Left cardiac atrium (tissue), 4 donors: ENCODE data around the gene NFKB2. TPM values are rescaled to one million over a fixed set of nuclear protein-coding genes. Genes with fewer than 3 reads are reported as not detected.

Experiments used
- ATAC-seq, 2 donors: fragments of 200-7000 bp; cut with Tn5 transposase; one replicate each; pipeline ENCODE4 v1.9.1; 2020; ENCODE audit warnings: mild to moderate bottlenecking in 2 of 2, moderate library complexity in 2 of 2
- DNase-seq: peaks from one replicate; pipeline ENCODE4 v3.0.0-alpha.2; 2020
- intact Hi-C, 2 donors: fragments of 100-400 bp; cut with DNase I; formaldehyde crosslinking; loops; one replicate each; pipeline versions ENCODE4 v1.14.1 to v1.15.1; 2022 to 2023
- total RNA-seq, 2 donors: library from RNA; stranded (reverse); fragmentation: NEBNext Ultra II Directional; extraction: Animal tissue kit (Norgen Biotek cat#: 25700); gene quantifications; one replicate each; pipeline ENCODE4 v1.2.1, GENCODE V29; 2021
- donor health status: DM: no; HTN: yes; CAD: no.
- donor health status: DM: no; HTN: yes; CAD: no; lungs with severe emphysema.
- donor health status: DM: yes; HTN: yes; CAD: no.
- donor health status: Dilated cardiomyopathy.

NFKB2 gene
- total RNA-seq, 2 donors from 2014 or later, result 16.1 to 24.9 TPM

DNA sequence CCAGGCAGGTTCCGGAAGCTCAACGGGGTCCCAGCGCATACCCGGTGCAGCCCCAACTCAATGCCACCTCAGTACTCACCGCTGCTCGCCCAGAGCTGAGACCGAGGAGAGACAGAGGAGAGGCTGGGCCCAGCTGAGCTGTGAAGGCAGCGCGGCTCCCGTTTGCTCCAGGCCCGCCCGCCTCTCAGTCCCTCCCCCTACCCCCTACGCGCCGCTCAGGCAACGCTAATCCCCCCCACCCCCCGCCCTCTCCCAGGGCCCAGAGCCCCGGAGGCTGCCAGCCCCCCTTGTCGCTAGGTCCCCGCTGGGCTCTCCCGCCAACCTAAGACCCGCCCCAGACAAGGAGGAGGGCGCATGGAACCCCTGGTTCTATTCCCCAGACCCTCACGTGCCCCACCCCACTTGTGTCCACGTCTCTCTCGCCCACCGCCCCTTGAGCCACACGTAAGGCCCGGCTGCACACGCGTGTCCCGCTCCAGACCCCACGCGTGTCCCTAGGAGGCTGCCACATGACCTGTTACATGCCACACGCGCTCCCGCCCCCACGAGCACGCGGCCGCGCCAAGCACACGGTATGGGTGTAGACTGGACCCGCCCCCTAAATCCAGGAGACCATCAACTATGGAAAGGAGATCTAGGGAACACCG lies 23.2 kb downstream of the NFKB2 start, which contains the start of gene PSD:
PSD (minus strand) TSS at position 164 of the 647 bp plus-strand sequence. CDS start 1,747 bp downstream, outside the sequence.
- ATAC-seq, result no peak
- intact Hi-C loops, result no loop called here
- no peak for DNase-seq

DNA sequence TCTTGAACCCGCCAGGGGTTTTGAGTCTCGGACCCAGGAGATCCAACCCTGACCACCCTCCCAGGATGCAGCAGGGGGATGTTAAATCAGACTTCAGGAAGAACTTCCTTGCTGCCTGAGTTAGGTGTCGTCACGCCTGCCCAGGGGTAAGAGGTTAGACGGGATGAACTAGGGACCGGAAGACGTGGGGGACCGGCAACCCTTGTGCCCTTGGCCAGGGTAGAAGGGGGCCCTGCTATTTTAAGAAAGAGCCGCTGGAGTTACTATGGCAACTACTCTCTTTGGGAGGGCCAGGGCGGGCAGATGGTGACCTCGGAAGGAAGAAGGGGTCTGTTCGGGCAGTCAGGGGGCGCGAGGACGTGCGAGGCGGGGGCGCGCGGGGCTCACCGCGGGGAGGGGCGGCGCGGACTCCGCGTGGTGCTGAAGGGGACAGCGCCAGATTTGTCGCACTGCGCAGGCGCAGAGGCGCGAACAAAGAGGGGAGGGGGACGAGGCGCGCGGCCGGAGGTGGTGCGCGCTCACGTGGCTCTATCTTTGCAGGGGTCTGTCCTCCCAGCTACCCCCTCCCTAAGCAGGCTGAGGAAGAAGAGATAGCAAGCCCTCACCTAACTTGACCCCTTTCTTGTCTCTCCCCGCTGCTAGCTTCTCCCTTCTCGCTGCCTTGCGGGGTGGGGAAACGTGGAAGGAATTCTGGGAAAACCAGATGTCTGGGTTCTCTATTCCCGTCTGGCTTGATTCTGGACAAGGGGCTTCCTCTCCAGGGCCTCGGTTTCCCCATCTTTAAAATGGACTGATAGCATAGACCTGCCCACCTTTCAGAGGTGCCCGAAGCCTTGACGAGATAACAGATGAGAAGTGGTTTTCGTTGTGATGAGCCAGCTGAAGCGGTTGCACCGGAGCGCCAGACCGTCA lies 24.0 kb downstream of the NFKB2 start:
- DNase-seq (peak; percentile 58), ATAC-seq (peak; percentile 7 to 8)
- intact Hi-C loops, result no loop called here

DNA sequence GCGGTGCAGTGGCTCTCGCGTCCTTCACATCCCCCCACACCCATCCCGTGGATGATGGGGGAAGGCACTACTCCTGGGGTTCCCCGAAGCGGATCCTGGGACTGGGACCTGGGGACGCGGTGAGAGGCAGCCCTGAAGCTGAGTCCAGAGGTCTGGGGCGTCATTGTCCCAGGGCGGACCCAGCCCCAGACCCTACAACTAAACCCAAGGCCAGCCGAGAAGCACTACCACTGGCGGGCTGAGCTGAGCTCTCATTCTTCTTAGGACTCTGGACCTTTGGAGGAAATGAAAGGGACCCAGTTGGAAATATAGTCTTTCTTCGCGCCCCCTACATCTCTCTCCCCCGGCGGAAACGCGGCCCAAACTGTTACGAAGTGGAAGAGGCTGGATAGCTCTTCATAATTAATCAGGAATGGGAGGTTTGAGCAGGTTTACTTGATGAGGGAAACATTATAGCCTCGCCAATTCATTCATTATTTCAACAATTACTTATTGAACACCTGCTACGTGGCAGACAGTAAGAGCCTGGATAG lies 24.7 kb downstream of the NFKB2 start:
- intact Hi-C loops, result no loop called here
- DNase-seq (no peak), ATAC-seq (no peak)

- intact Hi-C loops, result no loop called here
- ATAC-seq (peak; percentile 88), DNase-seq (peak; percentile 98)
Measured at GRCh38 chr10:102420714-102421506, 25.4 kb downstream of the NFKB2 start, which contains the start of gene FBXL15. Gene FBXL15, plus strand, starts transcription at chr10:102420836. Its CDS starts 294 bp downstream, at chr10:102421130.

- ATAC-seq (no peak), DNase-seq (no peak)
- intact Hi-C loops, result no loop called here
Measured at GRCh38 chr10:102421507-102421756, 25.9 kb downstream of the NFKB2 start.

DNA sequence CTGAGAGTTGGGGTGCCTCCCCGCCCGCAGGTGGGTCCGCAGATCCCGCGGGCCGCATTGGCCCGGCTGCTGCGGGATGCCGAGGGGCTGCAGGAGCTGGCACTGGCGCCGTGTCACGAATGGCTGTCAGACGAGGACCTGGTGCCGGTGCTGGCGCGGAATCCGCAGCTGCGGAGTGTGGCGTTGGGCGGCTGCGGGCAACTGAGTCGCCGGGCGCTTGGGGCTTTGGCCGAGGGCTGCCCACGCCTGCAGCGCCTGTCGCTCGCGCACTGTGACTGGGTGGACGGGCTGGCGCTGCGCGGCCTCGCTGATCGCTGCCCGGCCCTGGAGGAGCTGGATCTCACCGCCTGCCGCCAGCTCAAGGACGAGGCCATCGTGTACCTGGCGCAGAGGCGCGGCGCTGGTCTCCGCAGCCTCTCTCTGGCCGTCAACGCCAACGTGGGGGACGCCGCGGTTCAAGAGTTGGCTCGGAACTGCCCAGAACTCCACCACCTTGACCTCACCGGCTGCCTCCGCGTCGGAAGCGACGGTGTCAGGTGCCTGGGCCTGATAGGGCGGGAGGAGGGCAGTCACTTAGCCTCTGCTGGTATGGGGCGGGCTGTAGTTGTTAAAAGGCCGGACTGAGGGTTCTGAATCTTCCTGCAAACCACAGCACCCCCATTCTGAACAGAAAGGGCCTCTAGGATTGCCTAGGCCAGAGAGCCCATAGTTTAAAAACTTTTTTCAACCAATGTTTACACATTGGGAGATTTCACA lies 26.4 kb downstream of the NFKB2 start:
- intact Hi-C loops, result no loop called here
- DNase-seq (no peak), ATAC-seq (peak; percentile 22 to 29)

DNA sequence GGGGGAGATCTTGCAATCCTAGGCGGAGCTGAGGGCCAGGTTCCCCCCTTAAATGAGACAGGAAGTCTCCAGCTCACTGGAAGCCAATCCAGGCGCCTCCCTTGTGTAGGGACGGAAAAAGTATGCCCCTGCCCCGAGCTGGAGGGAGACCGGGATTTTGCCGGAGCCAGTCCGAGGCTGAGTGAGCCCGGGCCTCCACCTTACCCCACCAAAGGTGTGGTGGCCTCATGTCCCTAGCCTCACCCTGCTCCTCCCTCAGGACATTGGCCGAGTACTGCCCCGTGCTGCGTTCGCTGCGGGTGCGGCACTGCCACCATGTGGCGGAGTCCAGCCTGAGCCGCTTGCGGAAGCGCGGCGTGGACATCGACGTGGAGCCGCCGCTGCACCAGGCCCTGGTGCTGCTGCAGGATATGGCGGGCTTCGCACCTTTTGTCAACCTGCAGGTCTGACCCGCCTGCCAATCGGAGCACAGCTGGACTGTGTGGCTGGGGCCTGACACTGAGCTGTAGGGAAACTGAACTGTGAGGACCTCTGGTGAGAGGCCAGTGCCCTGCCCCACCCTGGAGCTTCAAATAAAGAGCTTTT lies 27.1 kb downstream of the NFKB2 start:
- intact Hi-C loops, result no loop called here
- DNase-seq (peak; percentile 86), ATAC-seq (peak; percentile 55 to 59)

DNA sequence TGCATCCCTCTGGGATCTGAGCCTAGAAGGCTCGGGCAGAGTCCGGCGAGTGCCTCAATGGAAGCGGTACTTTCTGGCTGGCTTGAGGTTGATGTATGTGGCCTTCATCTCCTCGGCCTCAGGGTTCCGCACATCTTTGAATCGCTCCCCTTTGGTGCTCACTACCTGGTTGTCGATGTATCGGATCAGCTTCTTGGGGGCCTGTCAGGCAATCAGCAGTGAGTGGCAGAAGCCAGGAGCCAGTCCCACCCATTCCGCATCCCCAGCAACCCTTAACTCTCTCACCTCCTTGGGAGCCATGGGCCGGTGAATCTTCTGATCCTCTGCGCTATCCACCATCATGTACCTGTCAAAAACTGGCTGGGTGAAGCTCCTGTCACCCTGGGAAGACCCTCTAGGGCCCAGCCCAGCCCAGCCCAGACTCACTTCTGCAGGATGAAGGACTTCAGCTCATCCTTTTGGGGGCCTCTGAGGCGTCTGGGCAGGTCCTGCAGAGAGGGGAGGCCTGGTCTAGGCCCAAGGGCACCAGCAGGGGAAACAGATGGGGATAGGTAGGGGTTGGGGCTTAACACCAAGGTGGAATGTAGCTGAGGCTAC lies 28.0 kb downstream of the NFKB2 start:
- intact Hi-C loops, result no loop called here
- no peak for ATAC-seq
- DNase-seq, result no peak

- DNase-seq (no peak), ATAC-seq (no peak)
- intact Hi-C loops, result no loop called here
Measured at GRCh38 chr10:102424145-102424544, 28.6 kb downstream of the NFKB2 start.

DNA sequence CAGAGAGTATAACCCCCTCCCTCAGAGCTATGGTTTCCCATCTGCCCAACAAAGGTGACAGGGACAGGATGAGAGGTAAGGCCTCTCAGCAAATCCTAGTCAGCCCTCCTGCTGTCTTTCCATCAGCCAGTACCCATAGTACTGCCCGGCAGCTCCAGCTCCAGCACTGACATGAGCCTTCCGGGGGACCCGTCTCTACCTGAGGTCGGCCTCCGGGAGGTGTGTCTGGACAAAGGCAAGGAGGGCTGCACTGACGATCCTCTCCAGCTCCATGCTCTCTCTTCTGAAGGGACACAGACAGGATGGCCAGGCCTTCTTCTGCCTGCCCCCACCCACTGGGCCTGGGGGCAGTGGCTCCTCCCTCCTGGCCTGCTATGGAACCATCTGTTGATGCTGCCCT lies 29.4 kb downstream of the NFKB2 start:
- intact Hi-C loops, result no loop called here
- DNase-seq (no peak), ATAC-seq (no peak)

- ATAC-seq, result no peak
- intact Hi-C loops, result no loop called here
- no peak for DNase-seq
Measured at GRCh38 chr10:102425444-102425843, 29.9 kb downstream of the NFKB2 start.

DNA sequence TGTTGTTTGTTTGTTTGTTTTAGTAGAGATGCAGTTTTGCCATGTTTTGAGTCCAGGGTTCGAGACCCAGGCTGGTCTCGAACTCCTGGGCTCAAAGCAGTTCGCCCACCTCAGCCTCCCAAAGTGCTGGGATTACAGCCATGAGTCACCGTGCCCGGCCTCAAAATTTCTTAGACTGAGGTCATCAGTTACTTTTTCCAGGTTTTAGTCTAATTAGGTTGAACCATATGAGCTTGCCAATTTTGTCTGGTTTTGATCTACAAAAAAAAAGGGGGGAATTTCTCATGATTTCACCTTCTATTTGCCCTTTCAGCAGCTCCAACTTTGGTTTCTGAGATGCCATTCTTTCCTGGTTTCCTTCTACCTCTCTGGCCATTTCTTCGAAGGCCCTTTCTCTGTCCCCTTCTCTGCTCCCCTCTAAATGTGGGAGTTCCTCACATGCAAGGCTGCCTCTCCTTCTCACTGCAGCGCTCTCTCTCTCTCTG lies 31.3 kb downstream of the NFKB2 start:
- ATAC-seq, result no peak
- DNase-seq, result no peak
- intact Hi-C loops, result no loop called here

DNA sequence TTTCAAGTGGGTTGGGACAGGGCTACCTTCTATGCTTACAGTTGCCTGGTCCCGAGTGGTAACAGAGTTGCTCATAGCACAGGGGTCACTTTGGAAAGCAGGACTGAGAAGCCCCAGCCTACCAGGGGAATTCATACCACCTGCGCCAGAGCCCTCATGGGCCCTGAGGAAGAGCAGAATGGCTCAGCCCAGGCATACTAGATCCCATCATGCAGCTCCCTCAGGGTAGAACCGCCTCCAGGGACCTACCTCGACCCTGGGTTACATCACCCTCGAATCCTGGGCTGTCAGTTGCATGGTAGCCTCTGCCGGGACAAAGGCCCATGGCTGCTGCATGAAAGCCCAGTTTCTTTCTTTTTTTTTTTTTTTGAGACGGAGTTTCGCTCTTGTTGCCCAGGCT lies 34.0 kb downstream of the NFKB2 start:
- intact Hi-C loops, result no loop called here
- ATAC-seq, result no peak
- no peak for DNase-seq

DNA sequence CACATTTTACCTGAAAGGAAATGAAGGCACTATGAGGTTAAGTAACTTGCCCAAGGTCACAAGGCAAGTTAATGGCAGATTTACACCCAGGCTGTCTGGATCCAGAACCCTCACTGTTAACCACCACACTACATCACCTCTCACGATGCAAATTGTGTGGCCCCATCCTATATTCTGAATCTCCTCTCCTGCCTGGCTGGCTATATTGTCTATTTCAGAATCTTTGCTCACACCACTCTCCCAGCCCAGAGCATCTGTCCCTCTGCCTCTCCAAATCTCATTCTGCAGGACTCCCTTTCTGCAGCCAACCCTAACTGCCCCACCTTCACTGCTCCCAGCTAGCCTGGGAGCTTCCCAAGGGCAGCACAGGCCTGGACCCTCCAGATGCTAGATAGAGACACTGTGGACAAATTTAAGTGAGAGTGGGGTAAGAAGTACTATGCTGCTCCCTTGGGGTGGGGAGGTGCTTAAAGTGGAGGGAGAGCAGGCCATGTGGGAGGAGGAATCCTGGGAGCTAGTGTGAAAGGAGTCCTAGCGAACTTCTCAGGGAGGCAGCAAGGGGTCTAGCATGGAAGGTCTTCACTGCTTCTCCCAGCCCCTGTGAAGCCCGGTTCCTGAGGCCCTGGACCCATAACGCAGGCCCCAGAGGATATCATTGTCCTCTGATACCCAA lies 36.1 kb downstream of the NFKB2 start:
- ATAC-seq (peak; percentile 3 to 23), DNase-seq (no peak)
- intact Hi-C loops, result no loop called here

- intact Hi-C loops, result no loop called here
- peak; percentile 96 for DNase-seq
- peak; percentile 95 to 97 for ATAC-seq
Measured at GRCh38 chr10:102432162-102432950, 36.9 kb downstream of the NFKB2 start, which contains the start of gene CUEDC2. Gene CUEDC2, minus strand, starts transcription at chr10:102432574. Its CDS starts 7,386 bp downstream, at chr10:102425188.

DNA sequence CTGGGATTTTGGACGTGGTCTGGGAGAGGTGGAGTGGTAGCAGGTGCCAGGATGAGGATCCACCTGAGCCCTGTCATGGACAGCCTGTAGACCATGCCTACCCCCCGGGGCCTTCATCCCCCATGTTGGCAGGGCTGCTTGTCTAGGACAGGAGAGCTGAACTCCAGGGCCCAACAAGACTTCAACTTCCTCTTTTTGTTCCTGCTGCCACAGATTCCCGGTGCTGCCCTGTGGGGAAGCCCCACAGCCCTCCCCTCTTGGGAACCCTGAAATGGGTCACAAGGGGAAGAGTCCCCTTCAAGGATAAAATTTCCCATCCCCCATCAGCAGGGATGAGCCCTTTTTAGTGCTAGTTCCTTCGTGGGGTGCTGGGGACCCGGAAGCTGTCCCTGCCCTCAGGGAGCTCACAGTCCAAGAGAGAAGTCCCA lies 38.1 kb downstream of the NFKB2 start:
- ATAC-seq, result no peak
- intact Hi-C loops, result no loop called here
- DNase-seq, result no peak
